GM12874 (cell line): ENCODE data around the gene PHF23.

ENCODE experiments used
- TF ChIP-seq, protein P1 (sequence below): IDR thresholded peaks from 2 replicates; pipeline ENCODE4 v1.5.1; 2011; ENCODE audit warnings: low read depth, mild to moderate bottlenecking, control low read depth, low read length, moderate library complexity; ENCODE audit not compliant: insufficient read depth

The PHF23 gene

GRCh38 chr17:7217113-7217987 lies 21.9 kb downstream of the PHF23 start:
- TF ChIP-seq, protein P1, sequence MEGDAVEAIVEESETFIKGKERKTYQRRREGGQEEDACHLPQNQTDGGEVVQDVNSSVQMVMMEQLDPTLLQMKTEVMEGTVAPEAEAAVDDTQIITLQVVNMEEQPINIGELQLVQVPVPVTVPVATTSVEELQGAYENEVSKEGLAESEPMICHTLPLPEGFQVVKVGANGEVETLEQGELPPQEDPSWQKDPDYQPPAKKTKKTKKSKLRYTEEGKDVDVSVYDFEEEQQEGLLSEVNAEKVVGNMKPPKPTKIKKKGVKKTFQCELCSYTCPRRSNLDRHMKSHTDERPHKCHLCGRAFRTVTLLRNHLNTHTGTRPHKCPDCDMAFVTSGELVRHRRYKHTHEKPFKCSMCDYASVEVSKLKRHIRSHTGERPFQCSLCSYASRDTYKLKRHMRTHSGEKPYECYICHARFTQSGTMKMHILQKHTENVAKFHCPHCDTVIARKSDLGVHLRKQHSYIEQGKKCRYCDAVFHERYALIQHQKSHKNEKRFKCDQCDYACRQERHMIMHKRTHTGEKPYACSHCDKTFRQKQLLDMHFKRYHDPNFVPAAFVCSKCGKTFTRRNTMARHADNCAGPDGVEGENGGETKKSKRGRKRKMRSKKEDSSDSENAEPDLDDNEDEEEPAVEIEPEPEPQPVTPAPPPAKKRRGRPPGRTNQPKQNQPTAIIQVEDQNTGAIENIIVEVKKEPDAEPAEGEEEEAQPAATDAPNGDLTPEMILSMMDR, result no peak

DNA sequence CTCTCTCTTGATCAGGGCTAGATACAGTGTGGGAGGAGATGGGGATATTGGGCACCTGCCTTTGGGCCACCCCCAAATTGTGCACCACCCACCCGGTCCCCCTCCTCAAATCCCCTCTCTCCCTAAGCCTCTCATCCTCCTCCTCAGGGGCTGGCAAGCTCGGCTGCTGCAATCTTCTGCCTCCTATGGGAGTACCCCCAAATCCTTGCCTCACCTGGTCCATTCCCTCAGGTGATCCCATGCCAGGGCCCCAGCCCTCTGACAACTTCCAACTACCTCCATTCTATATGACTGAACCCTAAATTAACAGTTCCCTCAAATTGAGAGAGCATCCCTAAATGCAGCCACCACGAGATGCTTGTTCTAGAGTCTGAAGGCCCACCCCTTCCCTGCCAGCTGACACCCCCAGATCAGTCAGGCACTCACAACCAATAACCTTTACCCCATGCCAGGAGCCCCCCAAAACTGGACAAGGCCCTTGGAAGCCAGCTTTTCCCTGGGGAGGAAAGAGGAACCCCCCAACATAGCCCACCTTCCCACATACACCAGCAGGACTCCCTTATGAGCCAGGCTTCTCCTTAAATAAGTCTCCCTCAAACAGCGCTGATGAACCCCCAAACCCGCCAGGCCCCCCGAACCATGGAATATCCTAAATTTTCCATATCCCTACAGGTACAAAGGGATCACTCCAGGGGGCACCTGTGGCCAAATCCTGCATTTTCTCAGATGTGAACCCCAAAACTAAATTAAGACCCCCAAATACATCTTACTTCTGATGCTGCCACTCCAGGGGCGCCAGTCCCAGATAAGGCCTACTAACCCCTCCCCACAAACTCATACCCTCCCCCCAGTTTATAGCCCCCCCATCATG lies 22.8 kb downstream of the PHF23 start:
- TF ChIP-seq, protein P1, result no peak

DNA sequence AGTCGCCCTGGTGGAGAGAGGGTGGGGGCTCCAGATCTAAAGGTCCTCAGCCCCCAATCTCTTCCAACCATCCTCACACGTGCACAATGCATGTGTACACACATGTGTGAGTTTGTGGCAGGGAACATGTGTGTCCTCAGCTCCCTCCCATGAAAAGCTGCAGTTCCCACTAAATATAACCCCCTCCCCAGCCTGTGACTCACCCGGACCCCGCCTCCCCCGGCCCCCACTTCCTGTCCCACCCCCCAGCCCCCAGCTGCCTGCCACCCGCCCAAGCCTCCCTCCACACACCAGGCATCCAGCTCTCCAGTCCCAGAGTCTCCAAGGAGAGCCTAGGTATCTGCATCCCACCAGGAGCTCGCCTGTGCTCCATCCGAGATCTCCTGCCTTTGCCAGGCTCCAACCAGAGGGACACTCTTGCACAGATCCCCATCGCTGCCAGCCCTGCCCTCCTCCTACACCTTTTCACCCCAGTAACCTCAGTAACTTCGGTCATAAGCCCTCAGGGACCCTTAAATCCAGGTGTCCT lies 23.5 kb downstream of the PHF23 start:
- TF ChIP-seq, protein P1, result no peak

- TF ChIP-seq, protein P1, result no peak
These were observed 24.1 kb downstream of the PHF23 start for GRCh38 chr17:7215136-7215638.

DNA sequence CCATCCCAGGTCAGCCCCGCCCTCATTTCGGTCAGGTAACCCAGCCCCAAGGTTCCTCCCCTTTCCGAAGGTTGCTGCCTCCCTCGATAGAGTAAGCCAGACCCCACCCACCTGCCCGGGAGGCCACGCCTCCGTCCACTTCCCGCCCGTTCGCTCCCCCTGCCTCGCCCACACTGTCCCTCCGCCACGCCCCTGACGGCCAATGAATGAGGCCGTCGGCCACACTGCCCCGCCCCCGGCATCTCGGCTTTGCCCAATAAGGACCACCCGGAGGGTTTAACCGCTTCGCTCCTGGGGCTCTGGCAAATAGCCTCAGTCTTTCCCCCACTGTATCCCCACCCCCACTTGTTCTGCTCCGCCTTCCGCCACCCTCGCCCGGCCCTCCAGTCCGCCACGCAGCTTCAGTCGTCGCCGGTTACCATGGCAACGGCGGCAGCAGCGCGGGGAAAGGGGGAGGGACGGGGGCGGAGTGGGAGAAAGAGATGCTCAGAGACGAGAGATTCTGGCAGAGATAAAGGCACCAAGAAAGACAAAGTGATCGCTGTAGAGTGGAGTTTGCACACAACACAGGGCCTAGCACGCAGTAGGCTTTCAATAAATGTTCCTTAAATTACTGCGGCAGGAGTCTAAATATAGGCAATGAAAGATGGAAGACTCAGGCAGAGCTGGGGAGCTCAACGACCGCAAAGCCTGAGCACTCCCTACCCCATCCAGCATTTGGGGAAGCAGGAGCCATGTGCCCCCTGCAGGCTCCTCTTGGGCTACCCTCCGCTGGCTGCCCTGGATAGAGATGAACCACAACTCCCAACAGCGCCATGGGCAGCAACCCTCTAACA lies 24.7 kb downstream of the PHF23 start:
- TF ChIP-seq, protein P1, result peak; percentile 56

GRCh38 chr17:7213895-7214299 lies 25.4 kb downstream of the PHF23 start:
- TF ChIP-seq, protein P1, result peak; percentile 55
